Stimulated activated naive CD4-positive, alpha-beta T cell treated with Interleukin-2 at 50 U/mL for 16 hours (primary cell): ENCODE results near the gene KLF18.
"Not testable (repeated sequence)": the region's sequence is repeated elsewhere in the genome, so short reads cannot be mapped to it uniquely, and the experiment has no call there.

ENCODE experiments used
- DNase-seq: peaks from one replicate; lab custom pipeline; 2025; lab: John Stamatoyannopoulos, UW

Gene KLF18

GRCh38 chr1:44120398-44120949 is 21.0 kb downstream of the KLF18 start:
- DNase-seq = no peak

GRCh38 chr1:44119525-44119924 is 21.9 kb downstream of the KLF18 start:
- no peak for DNase-seq

- no peak for DNase-seq
These were observed 22.7 kb downstream of the KLF18 start, which contains the start of gene KLF17 for GRCh38 chr1:44118682-44119081. KLF17 (plus strand) TSS chr1:44118821; CDS start chr1:44118908, 87 bp downstream.

GRCh38 chr1:44117272-44117671 is 24.2 kb downstream of the KLF18 start:
- DNase-seq = not testable (repeated sequence)

- DNase-seq = no peak
These were observed 27.3 kb downstream of the KLF18 start for GRCh38 chr1:44114098-44114497.

- DNase-seq = no peak
These were observed 28.3 kb downstream of the KLF18 start for GRCh38 chr1:44113095-44113609.

GRCh38 chr1:44112486-44112885 is 28.9 kb downstream of the KLF18 start:
- no peak for DNase-seq

GRCh38 chr1:44111861-44112260 is 29.6 kb downstream of the KLF18 start:
- no peak for DNase-seq

- DNase-seq = no peak
These were observed 30.5 kb downstream of the KLF18 start for GRCh38 chr1:44110916-44111315.

- DNase-seq = no peak
These were observed 32.5 kb downstream of the KLF18 start for GRCh38 chr1:44108971-44109370.

GRCh38 chr1:44108241-44108640 is 33.2 kb downstream of the KLF18 start:
- DNase-seq = no peak

- DNase-seq = no peak
These were observed 35.6 kb downstream of the KLF18 start for GRCh38 chr1:44105810-44106209.

GRCh38 chr1:44103270-44104131 is 37.9 kb downstream of the KLF18 start:
- no peak for DNase-seq

GRCh38 chr1:44101328-44101727 is 40.1 kb downstream of the KLF18 start:
- no peak for DNase-seq

- DNase-seq = no peak
These were observed 41.1 kb downstream of the KLF18 start for GRCh38 chr1:44100183-44100868.

GRCh38 chr1:44094047-44094446 is 47.4 kb downstream of the KLF18 start:
- no peak for DNase-seq

- no peak for DNase-seq
These were observed 50.8 kb downstream of the KLF18 start for GRCh38 chr1:44090429-44091252.

GRCh38 chr1:44089371-44090048 is 51.9 kb downstream of the KLF18 start:
- no peak for DNase-seq
